HCT116 (cell line): ENCODE data around the gene MRM1. TPM values are rescaled to one million over a fixed set of nuclear protein-coding genes. Genes with fewer than 3 reads are reported as not detected.

Experiments
- ATAC-seq: fragments of 200-7000 bp; cut with Tn5 transposase; 2 replicates; pipeline ENCODE4 v1.9.1; 2020; ENCODE audit warnings: mild to moderate bottlenecking, moderate library complexity
- BruUV-seq: library from RNA; stranded (reverse); fragments of 400-500 nt; replicated peaks from 2 replicates; lab custom pipeline; 2021; lab: Mats Ljungman, UMichigan
- CTCF ChIA-PET: fragments of 300-600 bp; sonication (Branson Sonifier 250); formaldehyde crosslinking; loops from one replicate; lab custom pipeline; 2021; ENCODE audit warnings: antibody characterized with exemption; lab: Charles Lee
- POLR2A ChIA-PET: fragments of 300-600, 350-600 bp; sonication (Branson Sonifier 250); formaldehyde crosslinking; loops from one replicate; lab custom pipeline; 2021; ENCODE audit warnings: antibody characterized with exemption; lab: Charles Lee
- RAD21 ChIA-PET, 2 experiments: fragments of 300-600 bp; sonication (Branson Sonifier 250); formaldehyde crosslinking; loops; one replicate each; lab custom pipeline; 2023; ENCODE audit warnings: low total read pairs in 2 of 2; ENCODE audit not compliant: uncharacterized antibody in 2 of 2, unreplicated experiment in 2 of 2, low non-redundant PET in 1 of 2; lab: Charles Lee
- DNase-seq: peaks from one replicate; pipeline ENCODE4 v3.0.0-alpha.2; 2010; ENCODE audit warnings: low read depth, low spot score
- H2AFZ ChIP-seq: fragments of 200-600 bp; shearing (Covaris generic), sonication (generic); 2 replicates; pipeline ENCODE4 v1.6.1; 2017; ENCODE audit warnings: low read depth, mixed run types, mixed read lengths, antibody characterized with exemption, low read length; ENCODE audit not compliant: poor library complexity, severe bottlenecking
- H3K27ac ChIP-seq: 2 replicates; pipeline ENCODE4 v1.5.1; 2012; ENCODE audit warnings: low read depth, low read length
- H3K27me3 ChIP-seq: fragments of 200-600 bp; sonication (generic); 2 replicates; pipeline ENCODE4 v1.6.1; 2016; ENCODE audit warnings: mixed run types, low read length, mixed read lengths; ENCODE audit not compliant: insufficient read depth
- H3K36me3 ChIP-seq, 2 experiments: fragments of 200-500 bp in 1 of 2; fragments of 200-600 bp in 1 of 2; sonication (Bioruptor generic) in 1 of 2; sonication (generic) in 1 of 2; 2 replicates each; pipeline versions ENCODE4 v1.5.1 to v1.6.1; 2014 to 2016; ENCODE audit warnings: low read length in 2 of 2, inconsistent platforms in 1 of 2, mixed read lengths in 1 of 2, mixed run types in 1 of 2; ENCODE audit not compliant: insufficient read depth in 2 of 2, control insufficient read depth in 1 of 2
- H3K4me1 ChIP-seq, 2 experiments: fragments of 200-600 bp in 1 of 2; sonication (generic) in 1 of 2; 2 replicates each; pipeline versions ENCODE4 v1.5.1 to v1.6.1; 2012 to 2017; ENCODE audit warnings: low read length in 2 of 2, inconsistent platforms in 1 of 2, mild to moderate bottlenecking in 1 of 2, mixed read lengths in 1 of 2, mixed run types in 1 of 2, moderate library complexity in 1 of 2; ENCODE audit not compliant: insufficient read depth in 2 of 2, control insufficient read depth in 1 of 2
- H3K4me2 ChIP-seq: fragments of 200-600 bp; sonication (generic); 2 replicates; pipeline ENCODE4 v1.6.1; 2017; ENCODE audit warnings: mixed run types, low read length, mixed read lengths
- H3K4me3 ChIP-seq, 2 experiments: fragments of 200-600 bp in 1 of 2; sonication (generic) in 1 of 2; replicated peaks in 1 of 2; 2 replicates each; pipeline ENCODE4 v1.5.1; 2011 to 2016; ENCODE audit warnings: low read length in 2 of 2, control low read depth in 1 of 2, low read depth in 1 of 2, mild to moderate bottlenecking in 1 of 2, mixed read lengths in 1 of 2, mixed run types in 1 of 2
- H3K79me2 ChIP-seq: fragments of 200-600 bp; sonication (generic); 2 replicates; pipeline ENCODE4 v1.6.1; 2017; ENCODE audit warnings: mild to moderate bottlenecking, mixed run types, low read length, moderate library complexity, mixed read lengths; ENCODE audit not compliant: insufficient read depth
- H3K9ac ChIP-seq: fragments of 200-600 bp; sonication (generic); 2 replicates; pipeline ENCODE4 v1.6.1; 2016; ENCODE audit warnings: low read length, mixed read lengths
- H3K9me2 ChIP-seq: fragments of 200-600 bp; sonication (generic), shearing (Covaris generic); 2 replicates; pipeline ENCODE4 v1.6.1; 2017; ENCODE audit warnings: mixed run types, mild to moderate bottlenecking, moderate library complexity; ENCODE audit not compliant: insufficient read depth
- H3K9me3 ChIP-seq, 2 experiments: fragments of 200-500 bp in 1 of 2; fragments of 200-600 bp in 1 of 2; sonication (Bioruptor generic) in 1 of 2; sonication (generic) in 1 of 2; 2 replicates each; pipeline ENCODE4 v1.6.1; 2014 to 2017; ENCODE audit warnings: low read length in 2 of 2, mixed read lengths in 2 of 2, inconsistent platforms in 1 of 2, low read depth in 1 of 2, mild to moderate bottlenecking in 1 of 2, mixed run types in 1 of 2, moderate library complexity in 1 of 2; ENCODE audit not compliant: control insufficient read depth in 1 of 2, insufficient read depth in 1 of 2
- H4K20me1 ChIP-seq: fragments of 200-600 bp; sonication (generic), shearing (Covaris generic); 2 replicates; pipeline ENCODE4 v1.6.1; 2017; ENCODE audit warnings: mixed run types, mild to moderate bottlenecking, moderate library complexity; ENCODE audit not compliant: insufficient read depth
- EGR1 ChIP-seq: IDR thresholded peaks from 2 replicates; pipeline ENCODE4 v1.6.1; 2012; ENCODE audit warnings: low read depth
- EZH2phosphoT487 ChIP-seq: fragments of 200-600 bp; IDR thresholded peaks from 2 replicates; pipeline ENCODE4 v1.6.1; 2018; ENCODE audit warnings: antibody characterized with exemption, borderline replicate concordance
- POLR2A ChIP-seq: IDR thresholded peaks from 2 replicates; pipeline ENCODE4 v1.7.0; 2011; ENCODE audit warnings: borderline replicate concordance; ENCODE audit not compliant: insufficient read depth, insufficient read length; ENCODE audit errors: extremely low read depth
- RAD21 ChIP-seq: IDR thresholded peaks from 2 replicates; pipeline ENCODE4 v1.6.1; 2012; ENCODE audit warnings: low read depth, mild to moderate bottlenecking
- REST ChIP-seq: IDR thresholded peaks from 2 replicates; pipeline ENCODE4 v1.6.1; 2012; ENCODE audit warnings: low read depth
- ZFX ChIP-seq: fragments of 450-650 bp; IDR thresholded peaks from 2 replicates; pipeline ENCODE4 v1.6.1; 2017
- intact Hi-C: fragments of 100-400 bp; cut with micrococcal nuclease; formaldehyde crosslinking; loops from 2 replicates; pipeline ENCODE4 v1.10.0; 2022
- total RNA-seq: library from RNA; stranded (reverse); gene quantifications from one replicate; pipeline ENCODE4 v1.2.1, GENCODE V29; 2021; ENCODE audit not compliant: unreplicated experiment

Gene MRM1
- total RNA-seq, 1 experiment from 2014 or later = 14.5 TPM

GRCh38 chr17:36586138-36586537, 15.2 kb upstream of the MRM1 start:
- Histone ChIP-seq H3K9me3 (no peaks in the 10 kb centered on the region), H3K27me3 (no peaks in the 10 kb centered on the region)

More at GRCh38 chr17:36586138-36586537, 15.2 kb upstream of the MRM1 start:
- Histone ChIP-seq H3K9me2 (no peaks in the 10 kb centered on the region), H3K4me2 (no peak overlapping the region), H3K36me3 (peaks cover 18 to 38% of the 10 kb centered on the region in 2 experiments), H4K20me1 (no peaks in the 10 kb centered on the region; the same call in 1 of the 2 replicates), H3K79me2 (0 out of 2 replicates have a peak, but pooled peaks cover 8% of the 10 kb centered on the region), H3K4me1 (peaks cover 0 to 3% of the 10 kb centered on the region in 2 experiments; a peak in 2 of 4 replicates), H3K27ac (no peak overlapping the region), H3K9ac (no peak overlapping the region), H2AFZ (no peak overlapping the region), H3K4me3 (no peak overlapping the region)
- no peak for DNase-seq
- POLR2A ChIA-PET = no interaction called here
- intact Hi-C loops = no loop called here
- TF ChIP-seq ZFX (no peak), REST (no peak), POLR2A (no peak), EGR1 (no peak), EZH2phosphoT487 (no peak), RAD21 (no peak)
- BruUV-seq = no TSS peak
- CTCF ChIA-PET = no interaction called here
- no peak for ATAC-seq
- RAD21 ChIA-PET = no interaction called here
